Fibroblast of peridontal ligament (primary cell): ENCODE measurements around the gene UROD.
A peak's percentile ranks its signal among the peaks of the same experiment; 100 is the strongest.
"Not testable (repeated sequence)": the region's sequence is repeated elsewhere in the genome, so short reads cannot be mapped to it uniquely, and the experiment has no call there.

Experiments
- DNase-seq: peaks from one replicate; pipeline ENCODE4 v3.0.0-alpha.2; 2010; ENCODE audit errors: extremely low read depth

Gene UROD

DNA sequence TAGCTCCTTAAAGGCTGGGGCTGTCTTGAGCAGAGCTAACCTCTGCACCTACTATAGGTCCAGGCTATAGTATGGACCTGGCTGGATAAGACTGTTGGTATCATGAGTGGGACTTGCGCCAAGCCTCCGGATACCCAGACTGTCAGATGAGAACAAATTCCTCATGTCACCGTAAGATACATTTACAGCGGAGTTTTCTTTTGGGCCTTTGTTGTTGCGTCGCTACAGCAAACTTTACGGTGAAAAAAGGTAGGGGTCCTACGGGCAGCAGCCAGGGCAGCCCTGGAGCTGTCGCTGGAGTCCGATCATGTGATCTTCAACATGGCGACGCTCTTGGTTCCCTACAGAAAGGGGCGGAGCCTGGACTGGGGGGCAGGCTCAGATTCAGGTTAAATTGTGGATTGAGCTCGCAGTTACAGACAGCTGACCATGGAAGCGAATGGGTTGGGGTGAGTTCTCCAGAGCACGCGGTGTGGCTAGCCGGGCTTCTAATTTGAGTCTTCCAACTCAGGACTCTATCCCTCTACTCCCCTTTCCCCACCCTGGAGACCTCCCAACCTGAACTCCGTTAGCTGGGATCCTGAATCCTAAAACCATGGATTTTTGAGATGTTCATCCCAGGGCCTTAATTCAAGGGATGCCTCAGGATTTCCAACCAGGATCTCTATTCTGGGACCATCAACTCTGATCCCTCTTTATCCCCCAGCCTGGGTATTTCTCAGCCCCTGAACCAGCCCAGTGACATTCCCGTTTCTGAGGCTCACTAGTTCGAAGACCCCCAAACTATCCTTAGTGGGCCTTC is at the start of gene UROD:
Gene UROD (plus strand): TSS at position 418 of the 802 bp plus-strand sequence. CDS start 12 bp downstream, at position 430.
- peak; percentile 96 for DNase-seq

GRCh38 chr1:44962729-44963128 is 49.3 kb upstream of the UROD start:
- DNase-seq, result no peak

- no peak for DNase-seq
Measured at GRCh38 chr1:44964396-44964795, 47.7 kb upstream of the UROD start.

DNA sequence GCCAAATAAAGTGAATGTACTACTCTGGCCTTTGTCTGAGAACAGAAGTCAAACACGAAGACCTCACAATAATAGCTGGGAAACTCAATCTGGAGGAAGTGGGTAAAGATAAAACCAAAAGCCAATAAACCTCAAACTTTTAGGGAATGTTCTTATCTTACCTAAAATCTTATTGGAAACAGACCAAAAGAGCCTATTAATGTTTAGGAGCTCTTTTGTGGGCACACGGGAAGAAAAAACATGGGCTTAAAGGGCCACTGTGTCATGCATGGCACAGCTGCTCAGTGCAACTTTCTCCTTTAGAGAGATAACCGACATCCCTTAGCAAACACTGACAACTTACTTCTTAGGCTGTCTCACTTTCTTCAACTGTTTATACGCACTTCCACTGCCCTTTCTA is 41.7 kb upstream of the UROD start:
- DNase-seq, result no peak

GRCh38 chr1:44973645-44974044 is 38.4 kb upstream of the UROD start:
- no peak for DNase-seq

DNA sequence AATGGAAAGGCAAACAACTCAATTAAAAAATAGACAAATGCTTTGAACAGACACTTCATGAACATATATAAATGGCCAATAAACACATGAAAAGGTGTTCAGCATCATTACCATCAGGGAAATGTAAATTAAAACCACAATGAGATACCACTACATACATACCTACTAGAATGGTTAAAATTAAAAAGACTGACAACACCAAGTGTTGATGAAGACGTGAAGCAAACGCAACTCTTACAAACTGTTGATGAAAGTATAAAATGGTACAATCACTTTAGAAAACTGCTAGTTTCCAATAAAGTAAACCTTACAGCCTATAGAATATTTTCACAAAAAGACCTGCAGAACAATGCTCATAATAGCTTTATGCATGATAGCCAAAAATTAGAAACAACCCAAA is 35.8 kb upstream of the UROD start:
- DNase-seq, result no peak

DNA sequence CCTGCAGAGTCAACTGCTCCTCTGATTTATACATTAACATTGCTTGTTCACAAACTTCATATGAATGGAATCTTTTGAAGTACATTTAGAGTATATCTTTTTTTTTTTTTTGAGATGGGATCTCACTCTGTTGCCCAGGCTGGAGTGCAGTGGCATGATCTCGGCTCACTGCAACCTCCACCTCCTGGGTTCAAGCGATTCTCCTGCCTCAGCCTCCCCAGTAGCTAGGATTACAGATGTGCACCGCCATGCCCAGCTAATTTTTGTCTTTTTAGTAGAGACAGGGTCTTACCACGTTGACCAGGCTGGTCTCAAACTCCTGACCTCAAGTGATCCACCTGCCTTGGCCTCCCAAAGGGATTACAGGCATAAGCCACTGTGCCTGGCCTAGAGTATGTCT is 34.7 kb upstream of the UROD start:
- not testable (repeated sequence) for DNase-seq

DNA sequence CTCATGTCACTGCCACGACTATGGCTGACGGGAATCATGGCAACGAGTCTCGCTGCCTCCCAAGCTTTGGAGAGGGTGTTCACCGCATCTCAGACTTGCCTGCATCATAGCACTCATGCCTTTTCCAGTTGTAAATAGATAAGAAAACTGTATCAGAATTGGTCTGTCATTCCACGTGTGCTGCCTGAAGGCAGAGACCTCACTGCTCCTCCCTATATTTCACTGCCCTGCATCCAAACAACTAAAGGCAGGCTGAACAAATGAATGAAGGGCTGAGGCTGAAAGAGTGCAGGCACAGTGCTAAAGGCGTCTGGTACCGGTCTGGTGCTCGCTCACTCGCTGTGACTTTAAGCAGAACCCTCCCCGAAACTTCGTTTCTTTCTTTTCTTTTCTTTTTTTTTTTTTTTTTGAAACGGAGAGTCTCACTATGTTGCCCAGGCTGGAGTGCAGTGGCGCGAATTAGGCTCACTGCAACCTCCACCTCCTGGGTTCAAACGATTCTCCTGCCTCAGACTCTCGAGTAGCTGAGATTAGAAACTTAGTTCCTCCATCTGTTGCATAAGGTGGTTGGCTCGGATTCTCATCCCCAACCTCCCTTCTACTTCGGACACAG is 26.2 kb upstream of the UROD start:
- DNase-seq, result no peak

DNA sequence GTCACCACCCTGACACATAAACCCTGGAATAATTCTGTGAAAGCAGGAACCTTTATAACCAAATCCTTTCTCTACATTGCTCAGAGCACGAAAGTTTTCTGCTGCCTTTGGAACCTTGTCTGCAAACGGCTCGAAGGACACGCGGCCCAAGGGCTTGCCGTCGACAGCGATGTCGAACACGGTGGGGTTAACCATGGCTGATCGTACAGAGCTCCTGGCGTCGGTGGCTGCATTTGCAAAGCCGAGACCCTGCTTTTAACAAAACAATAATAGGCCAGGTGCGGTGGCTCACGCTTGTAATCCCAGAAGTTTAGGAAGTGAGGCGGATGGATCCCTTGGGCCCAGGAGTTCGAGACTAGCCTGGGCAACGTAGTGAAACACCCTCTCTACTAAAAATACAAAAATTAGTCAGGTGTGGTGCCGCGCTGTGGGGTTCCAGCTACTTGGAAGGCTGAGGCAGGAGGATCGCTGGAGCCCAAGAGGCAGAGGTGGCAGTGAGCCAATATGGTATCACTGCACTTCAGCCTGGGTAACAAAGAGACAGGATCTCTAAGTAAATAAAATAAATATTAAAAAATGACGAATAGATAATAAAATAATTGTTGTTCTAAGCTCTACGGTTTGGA is 23.4 kb upstream of the UROD start:
- no peak for DNase-seq

GRCh38 chr1:44994309-44994898 is 17.6 kb upstream of the UROD start:
- DNase-seq, result no peak

GRCh38 chr1:44995467-44996238 is 16.4 kb upstream of the UROD start:
- DNase-seq, result no peak

GRCh38 chr1:44999232-44999631 is 12.8 kb upstream of the UROD start:
- DNase-seq, result no peak

- DNase-seq, result no peak
Measured at GRCh38 chr1:45001011-45001481, 11.0 kb upstream of the UROD start.

- DNase-seq, result not testable (repeated sequence)
Measured at GRCh38 chr1:45001576-45001975, 10.5 kb upstream of the UROD start.

GRCh38 chr1:45002650-45003645 is 9.1 kb upstream of the UROD start:
- DNase-seq, result no peak

DNA sequence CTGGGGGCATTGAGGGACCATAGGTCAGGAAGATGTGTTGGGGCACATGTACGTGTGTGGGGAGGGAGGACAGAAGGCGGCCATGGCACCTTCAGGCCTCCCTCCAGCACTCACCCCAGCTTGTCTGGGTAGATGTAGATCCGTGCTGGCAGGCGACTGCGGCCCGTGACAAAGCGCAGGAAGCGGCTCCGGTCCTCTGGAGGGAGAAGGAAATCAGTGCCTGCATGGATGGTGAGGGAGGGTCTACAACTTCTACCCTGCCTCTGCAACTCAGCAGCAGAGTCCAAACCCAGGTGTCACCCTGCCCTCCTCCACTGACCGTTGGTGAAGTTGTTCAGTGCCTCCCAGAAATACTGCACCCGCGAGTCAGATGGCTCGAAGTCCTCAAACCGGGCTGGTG is 8.3 kb upstream of the UROD start:
- DNase-seq, result no peak

DNA sequence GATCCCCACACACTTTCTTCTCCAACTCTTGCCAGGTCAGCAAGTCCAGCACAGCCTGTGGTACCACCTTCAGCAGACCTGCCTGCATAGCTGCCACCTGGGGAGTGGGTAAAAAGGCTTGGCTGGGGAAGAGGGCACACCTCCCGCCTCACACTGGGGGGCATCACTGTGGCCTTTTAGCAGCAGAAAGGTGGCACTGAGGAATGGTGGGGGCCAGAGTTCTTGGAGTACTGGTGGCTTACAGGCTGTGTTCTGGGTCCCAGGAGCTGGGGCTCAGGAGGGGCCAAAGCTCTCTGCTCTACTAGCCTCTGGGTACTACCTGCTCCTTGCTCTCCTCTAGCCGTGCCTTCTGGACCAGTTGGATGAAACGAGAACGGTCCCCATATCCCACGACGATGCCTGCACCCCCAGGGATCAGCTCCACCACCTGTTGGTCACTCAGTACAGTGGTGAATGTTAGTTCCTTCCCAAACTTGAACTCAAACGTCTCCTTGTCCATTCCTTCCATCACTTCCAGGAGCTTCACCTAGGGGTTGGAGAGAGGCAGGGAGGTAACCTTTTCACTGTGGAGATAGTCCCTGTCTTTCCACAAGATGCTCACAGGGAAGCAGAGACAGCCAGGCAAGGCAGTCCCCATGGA is 7.7 kb upstream of the UROD start:
- no peak for DNase-seq

- DNase-seq, result no peak
Measured at GRCh38 chr1:45005761-45006160, 6.3 kb upstream of the UROD start.

DNA sequence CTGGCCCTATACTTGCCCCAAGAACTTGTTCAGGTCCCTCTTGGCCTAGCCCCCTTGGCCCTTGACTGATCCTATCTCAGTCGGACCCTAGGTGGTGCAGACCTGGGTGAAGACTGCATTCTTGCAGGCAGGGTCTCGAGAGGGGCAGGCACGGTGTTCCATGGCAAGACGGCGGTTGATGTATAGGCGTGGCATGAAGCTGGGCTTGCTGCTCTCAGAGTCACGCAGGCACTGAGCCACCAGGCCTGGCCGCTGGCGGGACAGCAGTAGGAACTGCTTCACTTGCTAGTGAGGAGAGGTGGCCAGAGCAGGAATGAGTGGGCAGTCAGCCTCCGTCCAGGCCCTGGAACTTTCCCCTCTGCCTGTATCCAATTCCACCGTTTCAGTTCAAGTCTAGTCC is 4.7 kb upstream of the UROD start:
- DNase-seq, result no peak

DNA sequence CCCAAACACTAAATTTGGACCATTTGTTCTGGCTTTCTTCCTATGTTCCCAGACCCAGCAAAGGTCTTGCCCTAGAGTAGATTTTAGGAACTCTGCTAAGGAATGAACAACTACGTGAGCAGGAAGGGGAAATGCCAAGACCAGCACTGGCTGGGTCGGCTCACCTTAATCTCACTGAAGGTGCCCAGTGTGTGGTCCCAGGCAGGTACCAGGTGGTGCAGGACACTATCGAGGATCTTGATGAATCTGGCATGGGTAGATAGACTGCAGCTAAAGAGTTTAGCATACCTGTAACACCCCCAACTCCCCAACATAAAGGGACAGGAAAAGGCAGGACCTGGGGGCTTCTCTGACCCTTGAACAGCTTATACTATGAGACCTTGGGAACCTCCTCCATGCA is 4.0 kb upstream of the UROD start:
- no peak for DNase-seq
